Islet of Langerhans (tissue), 1 donor: ENCODE measurements around the gene GP2.

Source experiments
- FAIRE-seq: peaks from one replicate; lab custom pipeline; 2011; peaks lifted over from hg19 to GRCh38; lab: Jason Lieb, UNC

Gene GP2

GRCh38 chr16:20303012-20303411 lies 24.3 kb downstream of the GP2 start:
- no peak for FAIRE-seq

GRCh38 chr16:20302389-20302788 lies 24.9 kb downstream of the GP2 start:
- FAIRE-seq = no peak

- no peak for FAIRE-seq
Observed at GRCh38 chr16:20301840-20302239, 25.5 kb downstream of the GP2 start.

DNA sequence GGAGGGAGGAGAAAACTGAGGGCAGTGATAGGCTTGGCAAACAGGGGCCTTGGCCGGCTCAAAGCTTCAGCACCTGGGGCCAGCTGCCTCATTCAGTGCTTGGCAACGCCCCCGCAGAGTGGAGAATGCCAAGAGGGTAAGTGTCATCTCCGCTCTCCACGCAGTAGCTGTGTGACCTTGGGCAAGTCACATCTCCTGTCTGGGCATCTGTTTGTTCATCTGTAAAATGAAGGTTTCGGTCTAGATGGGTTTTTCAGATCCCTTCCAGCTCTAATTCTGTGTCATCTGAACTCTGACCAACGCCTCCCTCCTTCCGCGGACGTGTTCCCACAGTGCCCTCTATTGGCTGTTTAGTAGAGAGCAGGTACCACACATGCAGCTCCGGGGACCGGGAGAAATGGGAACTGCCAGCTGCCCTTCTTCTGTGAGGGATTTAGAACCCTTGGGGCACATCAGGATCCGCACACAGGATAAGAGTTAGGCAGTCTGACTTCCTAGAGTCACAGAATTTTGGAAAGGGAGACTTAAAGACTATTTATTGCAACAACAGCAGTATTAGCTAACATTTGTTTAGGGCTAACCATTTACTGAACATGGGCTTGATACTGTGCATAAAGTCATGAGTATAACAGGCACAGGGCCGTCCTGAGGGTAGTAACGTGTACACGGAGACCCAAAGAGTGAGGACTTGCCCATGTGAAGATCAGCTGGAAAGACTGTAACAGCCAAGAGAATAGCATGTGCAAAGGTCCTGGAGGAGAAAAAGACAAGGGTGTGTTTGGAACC lies 26.8 kb downstream of the GP2 start:
- FAIRE-seq = no peak

DNA sequence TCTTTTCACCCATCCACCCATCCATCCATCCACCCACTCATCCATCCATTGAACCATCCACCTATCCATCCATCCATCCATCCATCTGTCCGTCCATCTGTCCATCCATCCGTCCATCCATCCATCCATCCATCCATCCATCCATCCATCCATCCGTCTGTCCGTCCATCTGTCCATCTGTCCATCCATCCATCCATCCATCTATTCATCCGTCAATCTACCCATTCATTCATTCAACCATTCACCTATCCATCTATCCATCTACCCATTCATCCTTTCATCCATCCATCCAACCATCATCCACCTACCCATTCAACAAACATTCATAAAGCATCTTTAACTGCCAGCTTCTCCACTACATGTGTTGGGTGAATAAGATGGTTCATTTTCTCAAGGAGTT lies 28.9 kb downstream of the GP2 start:
- FAIRE-seq = no peak

GRCh38 chr16:20291208-20292206 lies 35.8 kb downstream of the GP2 start:
- no peak for FAIRE-seq

- FAIRE-seq = no peak
Observed at GRCh38 chr16:20289571-20289970, 37.7 kb downstream of the GP2 start.

DNA sequence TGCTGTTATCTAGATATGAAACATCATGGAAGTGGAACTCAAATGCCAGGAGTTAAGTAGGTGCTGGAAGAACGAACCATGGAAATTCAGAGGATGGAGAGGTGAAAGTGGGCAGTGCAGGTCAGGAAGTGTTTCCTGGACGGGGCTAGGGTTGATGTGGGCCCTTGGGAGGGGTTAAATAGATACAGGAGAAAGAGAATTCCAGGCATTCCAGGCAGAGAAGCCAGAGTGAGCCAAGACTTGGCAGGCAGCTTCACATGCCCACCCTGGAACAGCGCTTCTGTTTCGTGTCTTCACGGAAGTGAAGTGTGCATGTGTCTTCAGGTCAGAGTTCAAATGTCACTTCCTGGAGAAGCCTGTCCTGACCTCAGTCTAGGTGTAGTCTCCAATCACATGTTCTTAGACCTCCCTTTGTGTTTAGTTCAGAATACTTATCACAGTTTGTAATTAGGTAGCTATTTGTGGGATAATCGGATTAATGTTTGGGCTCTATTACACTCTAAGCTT lies 41.3 kb downstream of the GP2 start:
- no peak for FAIRE-seq

DNA sequence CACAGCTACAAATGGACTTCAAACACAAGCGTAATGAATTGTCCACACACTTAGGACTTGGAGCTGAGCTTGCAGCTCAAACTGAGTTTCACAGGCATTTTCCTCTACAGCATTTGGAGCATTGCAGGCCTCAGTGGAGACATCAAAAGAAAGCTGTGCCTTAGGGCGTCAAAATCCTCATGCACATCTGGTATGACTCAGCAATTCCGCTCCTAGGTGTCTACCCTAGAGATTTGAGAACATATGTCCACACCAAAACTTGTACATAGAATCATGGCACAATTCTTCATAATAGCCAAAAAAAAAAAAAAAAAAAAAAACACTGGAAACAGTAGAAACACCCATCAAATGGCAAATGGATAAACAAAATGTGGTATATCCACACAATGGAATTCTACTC lies 47.1 kb downstream of the GP2 start:
- FAIRE-seq = no peak

DNA sequence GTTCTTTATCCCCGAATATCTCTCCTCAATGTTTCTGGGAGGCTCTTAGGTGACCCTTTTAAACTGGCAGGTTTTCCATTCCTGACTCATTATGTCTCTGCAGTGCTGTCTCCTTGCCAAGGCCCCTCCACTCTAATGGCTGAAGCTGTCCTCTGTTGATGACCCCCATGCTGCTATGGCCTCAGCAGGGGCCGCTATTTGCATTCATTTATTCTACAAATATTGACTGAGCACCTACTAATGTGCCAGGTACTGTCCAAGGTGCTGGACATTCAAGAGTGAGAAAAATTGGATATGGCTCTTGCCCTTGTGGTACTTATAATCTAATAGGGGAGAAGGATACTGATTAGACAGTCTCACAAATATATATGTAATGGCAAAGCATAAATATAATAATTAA lies 55.4 kb downstream of the GP2 start:
- FAIRE-seq = no peak

GRCh38 chr16:20268409-20268808 lies 58.9 kb downstream of the GP2 start:
- no peak for FAIRE-seq

- no peak for FAIRE-seq
Observed at GRCh38 chr16:20265019-20265418, 62.3 kb downstream of the GP2 start.

DNA sequence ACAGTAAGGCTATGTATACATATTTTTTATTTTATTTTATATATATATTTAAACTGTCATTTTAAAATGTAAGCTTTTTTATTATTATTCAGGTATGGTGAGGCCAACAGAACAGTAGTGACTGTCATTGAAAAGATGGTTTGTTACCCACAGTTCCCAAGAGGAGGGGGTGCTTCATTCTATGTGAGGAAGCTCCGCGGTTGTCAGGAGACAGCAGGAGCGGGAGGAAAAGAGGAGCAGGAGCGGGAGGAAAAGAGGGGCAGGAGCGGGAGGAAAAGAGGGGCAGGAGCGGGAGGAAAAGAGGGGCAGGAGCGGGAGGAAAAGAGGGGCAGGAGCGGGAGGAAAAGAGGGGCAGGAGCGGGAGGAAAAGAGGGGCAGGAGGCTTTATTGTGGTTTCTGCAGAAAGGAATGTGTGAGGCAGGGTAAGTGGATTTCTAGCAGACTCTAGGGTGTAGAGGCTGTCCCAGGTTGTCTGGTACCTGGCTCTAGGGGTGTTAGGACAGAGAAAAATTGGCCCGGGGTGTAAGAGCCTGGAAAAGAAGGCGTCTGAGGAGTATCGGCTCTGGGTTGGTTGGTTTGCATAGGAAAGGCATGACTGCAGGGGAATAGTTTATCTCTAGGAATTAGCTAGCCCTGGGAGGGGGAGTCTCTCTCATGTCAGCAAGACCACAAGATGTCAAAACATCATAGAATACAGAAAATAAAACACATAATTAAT lies 64.0 kb downstream of the GP2 start:
- no peak for FAIRE-seq

DNA sequence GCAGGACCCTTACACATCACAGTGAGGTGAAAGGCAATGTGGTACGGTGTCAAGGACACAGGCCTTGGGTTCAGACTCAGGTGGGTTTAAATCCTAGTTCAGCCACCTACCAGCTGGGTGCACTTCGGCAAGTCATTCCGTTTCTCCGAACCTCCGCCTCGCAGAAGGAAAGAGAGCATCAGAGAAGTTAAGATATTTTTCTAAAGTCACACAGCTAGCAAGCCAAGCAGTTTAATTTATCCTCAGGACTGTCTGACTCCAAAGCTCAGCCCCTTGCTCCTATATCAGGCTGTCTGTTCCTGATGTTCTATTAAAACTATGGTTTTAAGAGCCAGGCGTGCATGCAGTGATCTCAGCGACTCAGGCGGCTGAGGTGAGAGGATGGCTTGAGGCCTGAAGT lies 65.1 kb downstream of the GP2 start:
- no peak for FAIRE-seq

GRCh38 chr16:20260215-20261009 lies 66.9 kb downstream of the GP2 start:
- FAIRE-seq = no peak
